SK-N-SH treated with all-trans-retinoic acid at 6 μM for 48 hours (cell line): ENCODE data around the gene FHOD1.

ENCODE experiments used
- RARB ChIP-seq: fragments of 250-450 bp; sonication (Bioruptor Pico); IDR thresholded peaks from 2 replicates; pipeline ENCODE4 v1.8.0; 2021; ENCODE audit warnings: mild to moderate bottlenecking, moderate library complexity
- ZFP3 ChIP-seq: fragments of 250-450 bp; sonication (Bioruptor Pico); IDR thresholded peaks from 2 replicates; pipeline ENCODE4 v1.5.0; 2020; ENCODE audit warnings: mild to moderate bottlenecking, moderate library complexity
- TF ChIP-seq, protein P1 (sequence below): fragments of 250-450 bp; sonication (Bioruptor Pico); IDR thresholded peaks from 2 replicates; pipeline ENCODE4 v1.8.0; 2020; ENCODE audit warnings: mild to moderate bottlenecking, moderate library complexity, borderline replicate concordance

DNA sequence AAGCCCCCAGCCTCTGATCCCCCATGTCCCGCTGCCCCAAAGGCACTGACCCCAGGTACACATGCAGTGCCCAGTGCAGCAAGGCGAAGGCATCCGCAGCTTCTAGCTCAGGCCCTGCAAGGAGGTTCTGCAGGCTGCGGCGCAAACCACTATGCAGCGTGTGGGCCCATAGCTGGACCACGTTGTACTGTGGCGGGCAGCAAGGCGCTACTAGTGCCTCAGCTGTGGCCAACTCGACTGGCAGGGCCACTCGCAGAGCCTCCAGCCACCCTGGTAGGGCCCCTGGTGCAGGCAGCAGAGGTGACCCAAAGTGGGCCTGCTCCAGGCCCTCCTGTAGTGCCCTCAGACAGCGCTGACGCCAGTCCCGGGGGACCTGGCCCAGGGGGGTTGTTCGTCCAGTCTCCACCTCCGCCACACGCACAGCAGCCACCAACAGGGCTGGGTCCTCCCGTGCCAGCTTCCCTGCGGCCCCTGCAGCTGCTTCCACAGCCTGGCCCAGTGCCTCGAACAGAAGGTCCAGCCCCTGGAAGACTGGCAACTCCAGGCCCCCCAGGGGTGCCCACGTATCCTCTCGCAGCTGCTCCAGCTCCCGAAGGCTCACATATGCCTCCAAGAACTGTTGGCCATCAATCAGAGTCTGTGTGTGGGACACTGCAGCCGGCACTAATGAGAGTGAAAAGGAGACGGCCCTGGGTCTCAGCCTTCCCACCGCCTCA is 59.9 kb downstream of the FHOD1 start:
- TF ChIP-seq RARB (CRISPR knock-in tag) (no peak), ZFP3 (CRISPR knock-in tag) (no peak)
- TF ChIP-seq, protein P1, sequence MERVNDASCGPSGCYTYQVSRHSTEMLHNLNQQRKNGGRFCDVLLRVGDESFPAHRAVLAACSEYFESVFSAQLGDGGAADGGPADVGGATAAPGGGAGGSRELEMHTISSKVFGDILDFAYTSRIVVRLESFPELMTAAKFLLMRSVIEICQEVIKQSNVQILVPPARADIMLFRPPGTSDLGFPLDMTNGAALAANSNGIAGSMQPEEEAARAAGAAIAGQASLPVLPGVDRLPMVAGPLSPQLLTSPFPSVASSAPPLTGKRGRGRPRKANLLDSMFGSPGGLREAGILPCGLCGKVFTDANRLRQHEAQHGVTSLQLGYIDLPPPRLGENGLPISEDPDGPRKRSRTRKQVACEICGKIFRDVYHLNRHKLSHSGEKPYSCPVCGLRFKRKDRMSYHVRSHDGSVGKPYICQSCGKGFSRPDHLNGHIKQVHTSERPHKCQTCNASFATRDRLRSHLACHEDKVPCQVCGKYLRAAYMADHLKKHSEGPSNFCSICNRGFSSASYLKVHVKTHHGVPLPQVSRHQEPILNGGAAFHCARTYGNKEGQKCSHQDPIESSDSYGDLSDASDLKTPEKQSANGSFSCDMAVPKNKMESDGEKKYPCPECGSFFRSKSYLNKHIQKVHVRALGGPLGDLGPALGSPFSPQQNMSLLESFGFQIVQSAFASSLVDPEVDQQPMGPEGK (CRISPR knock-in tag): no peak
